Measurements from ENCODE around the gene ZNF616.
A peak's percentile ranks its signal among the peaks of the same experiment; 100 is the strongest.

ZNF616 gene

GRCh38 chr19:52142001-52142595 lies 2.4 kb upstream of the ZNF616 start:
- no peaks in the 10 kb centered on the region; the same call in 1 of the 2 replicates for H3K36me3 ChIP-seq
- TF ChIP-seq CTCF (IDR thresholded peaks at IDR 0.05; ENCODE audit: low read depth, low read length), result no peak
- H3K27ac ChIP-seq, result no peak overlapping the region
- no peak for DNase-seq
- no peaks in the 10 kb centered on the region for H3K27me3 ChIP-seq (ENCODE audit: insufficient read depth, low read depth, severe bottlenecking)
- H3K4me3 ChIP-seq (ENCODE audit: low read depth, low read length), result no peak overlapping the region
- H3K9me3 ChIP-seq (ENCODE audit: severe bottlenecking), result no peaks in the 10 kb centered on the region

- no peak for DNase-seq
- Histone ChIP-seq H3K9me3 (ENCODE audit: severe bottlenecking) (peaks cover 2% of the 10 kb centered on the region), H3K4me3 (ENCODE audit: low read depth, low read length) (no peak overlapping the region), H3K36me3 (no peaks in the 10 kb centered on the region; the same call in 1 of the 2 replicates), H3K27me3 (ENCODE audit: insufficient read depth, low read depth, severe bottlenecking) (no peaks in the 10 kb centered on the region), H3K27ac (no peak overlapping the region)
- TF ChIP-seq CTCF (IDR thresholded peaks at IDR 0.05; ENCODE audit: low read depth, low read length), result no peak
Measured at GRCh38 chr19:52141203-52141602, 1.5 kb upstream of the ZNF616 start.

- peaks cover 4% of the 10 kb centered on the region for H3K36me3 ChIP-seq
- no peaks in the 10 kb centered on the region for H3K27me3 ChIP-seq (ENCODE audit: insufficient read depth, low read depth, severe bottlenecking)
- no peak for DNase-seq
- no peak for TF ChIP-seq CTCF (IDR thresholded peaks at IDR 0.05; ENCODE audit: low read depth, low read length)
- peak overlapping the region; percentile 51 for H3K4me3 ChIP-seq (ENCODE audit: low read depth, low read length)
- peak overlapping the region; percentile 45; the same call in 1 of the 2 replicates for H3K27ac ChIP-seq
- H3K9me3 ChIP-seq (ENCODE audit: severe bottlenecking), result peaks cover 2% of the 10 kb centered on the region
Measured at GRCh38 chr19:52140032-52140710, 433 bp upstream of the ZNF616 start.

- no peak for DNase-seq
- TF ChIP-seq CTCF (IDR thresholded peaks at IDR 0.05; ENCODE audit: low read depth, low read length), result no peak
Measured at GRCh38 chr19:52138983-52139251, 821 bp downstream of the ZNF616 start.

GRCh38 chr19:52138278-52138982 lies 1.3 kb downstream of the ZNF616 start:
- peak; percentile 71 for DNase-seq

More at GRCh38 chr19:52138983-52139251, 821 bp downstream of the ZNF616 start:
- Histone ChIP-seq H3K36me3 (peaks cover 14% of the 10 kb centered on the region), H3K9me3 (ENCODE audit: severe bottlenecking) (peaks cover 2% of the 10 kb centered on the region), H3K4me3 (ENCODE audit: low read depth, low read length) (peak overlapping the region; percentile 100), H3K27ac (peak overlapping the region; percentile 89), H3K27me3 (ENCODE audit: insufficient read depth, low read depth, severe bottlenecking) (no peaks in the 10 kb centered on the region)

More at GRCh38 chr19:52138278-52138982, 1.3 kb downstream of the ZNF616 start:
- TF ChIP-seq CTCF (IDR thresholded peaks at IDR 0.05; ENCODE audit: low read depth, low read length), result no peak
- peaks cover 2% of the 10 kb centered on the region for H3K9me3 ChIP-seq (ENCODE audit: severe bottlenecking)
- peak overlapping the region; percentile 89 for H3K27ac ChIP-seq
- H3K36me3 ChIP-seq, result peaks cover 16% of the 10 kb centered on the region
- no peaks in the 10 kb centered on the region for H3K27me3 ChIP-seq (ENCODE audit: insufficient read depth, low read depth, severe bottlenecking)
- peak overlapping the region; percentile 100 for H3K4me3 ChIP-seq (ENCODE audit: low read depth, low read length)

Data from WERI-Rb-1 (cell line).